NCI-H2171 treated with DMSO at 0.1 percent for 48 hours (cell line): Measurements from ENCODE around the gene ASB3.
A peak's percentile ranks its signal among the peaks of the same experiment; 100 is the strongest.
"Not testable (repeated sequence)": the region's sequence is repeated elsewhere in the genome, so short reads cannot be mapped to it uniquely, and the experiment has no call there.

Experiments used
- DNase-seq: peaks from one replicate; lab custom pipeline; 2025; lab: John Stamatoyannopoulos, UW

ASB3 gene

GRCh38 chr2:53786705-53787613 lies at the start of gene ASB3, which contains the start of gene ERLEC1:
Gene ASB3 (minus strand): TSS chr2:53786953. CDS start chr2:53765572, 21,381 bp downstream.
Gene ERLEC1 (plus strand): TSS chr2:53787044. CDS start chr2:53787211, 167 bp downstream.
- peak; percentile 92 for DNase-seq

GRCh38 chr2:53829980-53830290 lies 43.2 kb upstream of the ASB3 start:
- not testable (repeated sequence) for DNase-seq

- no peak for DNase-seq
These were observed 42.7 kb upstream of the ASB3 start for GRCh38 chr2:53829273-53829979.

GRCh38 chr2:53828331-53828730 lies 41.6 kb upstream of the ASB3 start:
- no peak for DNase-seq

- DNase-seq = no peak
These were observed 40.8 kb upstream of the ASB3 start for GRCh38 chr2:53827398-53828175.

GRCh38 chr2:53826587-53827397 lies 40.0 kb upstream of the ASB3 start:
- no peak for DNase-seq

- no peak for DNase-seq
These were observed 39.3 kb upstream of the ASB3 start for GRCh38 chr2:53826030-53826410.

GRCh38 chr2:53823639-53824038 lies 36.9 kb upstream of the ASB3 start:
- DNase-seq = not testable (repeated sequence)

- DNase-seq = no peak
These were observed 35.1 kb upstream of the ASB3 start for GRCh38 chr2:53821810-53822209.

GRCh38 chr2:53820711-53821110 lies 34.0 kb upstream of the ASB3 start:
- no peak for DNase-seq

GRCh38 chr2:53820048-53820447 lies 33.3 kb upstream of the ASB3 start:
- DNase-seq = no peak

- no peak for DNase-seq
These were observed 32.9 kb upstream of the ASB3 start for GRCh38 chr2:53819634-53820033.

GRCh38 chr2:53818854-53819435 lies 32.2 kb upstream of the ASB3 start:
- DNase-seq = no peak

GRCh38 chr2:53813151-53813550 lies 26.4 kb upstream of the ASB3 start:
- DNase-seq = no peak

- no peak for DNase-seq
These were observed 24.8 kb upstream of the ASB3 start for GRCh38 chr2:53811601-53812000.

GRCh38 chr2:53802617-53803151 lies 15.9 kb upstream of the ASB3 start:
- peak; percentile 37 for DNase-seq

GRCh38 chr2:53801547-53801946 lies 14.8 kb upstream of the ASB3 start:
- DNase-seq = no peak

- DNase-seq = no peak
These were observed 7.1 kb upstream of the ASB3 start for GRCh38 chr2:53793821-53794220.

- DNase-seq = no peak
These were observed 6.5 kb upstream of the ASB3 start for GRCh38 chr2:53793261-53793660.

- no peak for DNase-seq
These were observed 999 bp upstream of the ASB3 start for GRCh38 chr2:53787614-53788289.
